ENCODE data around the gene ZNF385D. TPM values are rescaled to one million over a fixed set of nuclear protein-coding genes. Genes with fewer than 3 reads are reported as not detected.

ZNF385D gene
- total and polyA plus RNA-seq, 3 donors from 2014 or later = 21.1 to 57.0 (median 31.4) TPM

GRCh38 chr3:21484057-21484827, 266.8 kb downstream of the ZNF385D start:
- Histone ChIP-seq H3K27ac (no peak overlapping the region), H3K4me3 (no peak overlapping the region), H3K27me3 (no peaks in the 10 kb centered on the region), H3K9me3 (no peaks in the 10 kb centered on the region), H3K36me3 (ENCODE audit: low read depth, missing control alignments) (no peaks in the 10 kb centered on the region), H3K4me1 (no peaks in the 10 kb centered on the region)
- peak; percentile 79 for DNase-seq
- WGBS, 2 donors = 51 to 68% methylated on average over 5 of the region's 5 CpGs
- intact Hi-C loops (cut with DNase I; ENCODE audit: low total_unique reads) = no loop called here
- TF ChIP-seq, protein P1, sequence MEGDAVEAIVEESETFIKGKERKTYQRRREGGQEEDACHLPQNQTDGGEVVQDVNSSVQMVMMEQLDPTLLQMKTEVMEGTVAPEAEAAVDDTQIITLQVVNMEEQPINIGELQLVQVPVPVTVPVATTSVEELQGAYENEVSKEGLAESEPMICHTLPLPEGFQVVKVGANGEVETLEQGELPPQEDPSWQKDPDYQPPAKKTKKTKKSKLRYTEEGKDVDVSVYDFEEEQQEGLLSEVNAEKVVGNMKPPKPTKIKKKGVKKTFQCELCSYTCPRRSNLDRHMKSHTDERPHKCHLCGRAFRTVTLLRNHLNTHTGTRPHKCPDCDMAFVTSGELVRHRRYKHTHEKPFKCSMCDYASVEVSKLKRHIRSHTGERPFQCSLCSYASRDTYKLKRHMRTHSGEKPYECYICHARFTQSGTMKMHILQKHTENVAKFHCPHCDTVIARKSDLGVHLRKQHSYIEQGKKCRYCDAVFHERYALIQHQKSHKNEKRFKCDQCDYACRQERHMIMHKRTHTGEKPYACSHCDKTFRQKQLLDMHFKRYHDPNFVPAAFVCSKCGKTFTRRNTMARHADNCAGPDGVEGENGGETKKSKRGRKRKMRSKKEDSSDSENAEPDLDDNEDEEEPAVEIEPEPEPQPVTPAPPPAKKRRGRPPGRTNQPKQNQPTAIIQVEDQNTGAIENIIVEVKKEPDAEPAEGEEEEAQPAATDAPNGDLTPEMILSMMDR (IDR thresholded peaks at IDR 0.05) = peak; percentile 20 to 41 (median 28)
- TF ChIP-seq POLR2A (IDR thresholded peaks at IDR 0.05) = no peak

DNA sequence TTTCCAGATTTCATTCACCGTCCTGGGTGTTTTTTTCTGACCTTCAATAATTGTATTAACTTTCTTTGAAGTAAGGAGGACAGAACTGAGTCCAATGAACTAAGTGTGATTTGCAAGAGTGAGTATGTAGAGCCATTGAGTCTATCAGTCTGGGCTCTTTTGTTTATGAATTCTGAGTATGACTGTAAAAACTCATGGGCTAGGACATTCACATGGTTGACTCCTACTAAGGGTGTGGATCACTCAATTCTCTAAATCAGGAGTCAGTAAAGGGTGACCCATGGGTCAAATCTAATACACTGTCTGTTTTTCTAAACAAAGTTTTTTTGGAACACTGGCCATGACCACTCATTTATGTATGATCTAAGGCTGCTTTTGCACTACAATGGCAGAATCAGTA, 269.0 kb downstream of the ZNF385D start:
- Histone ChIP-seq H3K4me1 (no peaks in the 10 kb centered on the region), H3K27me3 (no peaks in the 10 kb centered on the region), H3K4me3 (no peak overlapping the region), H3K36me3 (ENCODE audit: low read depth, missing control alignments) (no peaks in the 10 kb centered on the region), H3K9me3 (no peaks in the 10 kb centered on the region), H3K27ac (no peak overlapping the region)
- no peak for DNase-seq
- intact Hi-C loops (cut with DNase I; ENCODE audit: low total_unique reads) = no loop called here
- TF ChIP-seq, protein P1 (IDR thresholded peaks at IDR 0.05) = no peak
- TF ChIP-seq POLR2A (IDR thresholded peaks at IDR 0.05) = no peak
- WGBS, 2 donors = 81 to 96% methylated on average over 1 of the region's 1 CpG

DNA sequence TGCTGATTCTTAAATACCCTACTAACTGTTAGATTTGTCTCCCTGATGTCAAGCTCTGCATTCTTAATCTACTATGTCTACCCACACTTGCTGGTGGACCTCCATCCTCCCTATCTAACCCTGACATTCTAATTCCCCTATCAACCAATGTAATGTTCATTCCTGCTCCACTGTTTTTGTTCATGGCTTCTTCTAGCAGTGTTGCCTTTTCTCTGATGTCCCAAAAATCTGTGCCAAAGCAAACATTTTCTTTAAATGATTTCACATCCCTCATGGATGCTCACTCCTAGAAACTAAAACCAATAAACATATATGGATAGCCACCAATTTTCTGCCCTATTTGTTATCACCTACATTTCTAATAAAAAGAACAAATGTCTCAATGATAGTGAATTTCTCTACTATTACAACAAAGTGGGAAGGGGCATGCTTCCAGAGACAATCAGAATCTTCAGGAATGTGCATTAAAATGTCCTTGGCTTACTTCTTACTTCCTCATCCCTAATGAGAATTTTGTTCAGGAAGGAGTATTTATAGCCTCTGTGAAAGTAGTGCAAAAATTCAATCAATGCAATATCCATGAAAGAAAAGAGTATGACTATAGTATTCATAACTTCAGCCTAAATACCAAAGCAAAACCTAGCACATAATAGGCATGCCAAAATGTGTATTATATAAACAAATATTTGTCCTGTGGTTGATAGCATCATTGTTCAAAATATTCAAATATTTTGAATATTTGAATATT, 273.3 kb downstream of the ZNF385D start:
- intact Hi-C loops (cut with DNase I; ENCODE audit: low total_unique reads) = no loop called here
- Histone ChIP-seq H3K4me3 (no peak overlapping the region), H3K9me3 (no peaks in the 10 kb centered on the region), H3K36me3 (ENCODE audit: low read depth, missing control alignments) (no peaks in the 10 kb centered on the region), H3K27ac (no peak overlapping the region), H3K27me3 (no peaks in the 10 kb centered on the region), H3K4me1 (no peaks in the 10 kb centered on the region)
- DNase-seq = no peak
- TF ChIP-seq POLR2A (IDR thresholded peaks at IDR 0.05) = no peak
- TF ChIP-seq, protein P1 (IDR thresholded peaks at IDR 0.05) = no peak

- Histone ChIP-seq H3K9me3 (no peaks in the 10 kb centered on the region), H3K27ac (no peak overlapping the region), H3K4me1 (no peaks in the 10 kb centered on the region), H3K36me3 (ENCODE audit: low read depth, missing control alignments) (no peaks in the 10 kb centered on the region), H3K27me3 (no peaks in the 10 kb centered on the region), H3K4me3 (no peak overlapping the region)
- TF ChIP-seq, protein P1 (IDR thresholded peaks at IDR 0.05) = no peak
- no peak for TF ChIP-seq POLR2A (IDR thresholded peaks at IDR 0.05)
- DNase-seq = no peak
- intact Hi-C loops (cut with DNase I; ENCODE audit: low total_unique reads) = no loop called here
- 42 to 90% methylated on average over 1 of the region's 1 CpG for WGBS, 2 donors
These were observed 284.5 kb downstream of the ZNF385D start for GRCh38 chr3:21466476-21466875.

Measured in testis (tissue), 3 donors.